ENCODE results near the gene ADAMTS14.

ADAMTS14 gene

DNA sequence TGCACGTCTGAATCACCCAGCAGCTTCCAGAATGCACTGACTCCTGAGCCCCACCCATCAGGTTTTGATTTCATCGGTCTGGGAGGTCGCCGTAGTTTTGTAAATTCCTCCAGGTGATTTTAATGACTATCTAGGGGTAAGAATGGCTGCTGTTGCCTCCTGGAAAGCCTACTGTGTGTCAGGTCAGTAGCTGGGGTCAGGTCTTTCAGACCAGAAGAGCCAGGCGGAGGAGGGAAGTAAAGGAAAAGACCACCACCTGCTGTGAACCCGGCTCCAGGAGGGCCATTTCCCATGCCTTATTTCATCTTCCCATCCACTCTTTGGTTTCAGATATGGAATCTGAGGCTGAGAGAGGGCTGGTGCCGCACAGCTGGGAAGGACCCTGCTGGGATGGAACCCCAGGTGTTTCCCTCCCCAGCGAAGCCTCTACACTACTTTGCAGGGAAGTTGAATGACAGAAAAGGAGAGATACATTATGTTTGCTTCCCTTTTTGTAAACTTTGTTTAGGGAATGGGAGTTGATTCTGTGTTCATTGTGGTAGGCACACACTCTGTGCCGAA is 19.8 kb downstream of the ADAMTS14 start:
- no peak for DNase-seq (ENCODE audit: low read depth in 3 of 3)

- DNase-seq (ENCODE audit: low read depth in 3 of 3): no peak
These were observed 21.5 kb downstream of the ADAMTS14 start for GRCh38 chr10:70693619-70694335.

DNA sequence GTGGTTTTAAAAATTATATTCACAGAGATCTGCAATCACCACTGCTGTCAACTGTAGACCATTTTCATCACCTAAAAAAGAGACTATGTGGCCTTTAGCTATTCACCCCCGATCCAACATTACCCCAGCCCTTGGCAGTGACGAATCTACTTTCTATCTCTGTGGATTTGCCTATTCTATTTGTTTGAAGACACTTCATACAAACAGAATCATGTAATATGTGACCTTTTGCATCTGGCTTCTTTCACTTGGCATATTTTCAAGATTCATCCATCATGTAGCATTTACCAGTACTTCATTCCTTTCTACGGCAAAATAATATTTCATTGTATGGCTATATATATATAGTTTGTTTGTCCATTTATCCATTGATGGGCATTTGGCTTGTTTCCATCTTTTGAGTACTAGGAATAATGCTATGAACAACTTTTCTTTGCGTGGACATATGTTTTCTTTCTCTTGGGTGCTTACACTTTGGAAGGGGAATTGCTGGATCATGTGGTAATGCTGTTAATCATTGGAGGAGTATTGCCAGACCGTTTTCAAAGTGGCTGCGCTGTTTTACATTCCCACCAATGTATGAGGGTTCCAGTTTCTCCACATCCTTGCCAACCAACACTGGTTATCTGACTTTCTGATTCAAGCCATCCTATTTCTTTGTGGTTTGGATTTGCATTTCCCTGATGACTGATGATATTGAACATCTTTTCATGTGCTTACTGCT is 22.3 kb downstream of the ADAMTS14 start:
- DNase-seq (ENCODE audit: low read depth in 3 of 3): no peak

DNA sequence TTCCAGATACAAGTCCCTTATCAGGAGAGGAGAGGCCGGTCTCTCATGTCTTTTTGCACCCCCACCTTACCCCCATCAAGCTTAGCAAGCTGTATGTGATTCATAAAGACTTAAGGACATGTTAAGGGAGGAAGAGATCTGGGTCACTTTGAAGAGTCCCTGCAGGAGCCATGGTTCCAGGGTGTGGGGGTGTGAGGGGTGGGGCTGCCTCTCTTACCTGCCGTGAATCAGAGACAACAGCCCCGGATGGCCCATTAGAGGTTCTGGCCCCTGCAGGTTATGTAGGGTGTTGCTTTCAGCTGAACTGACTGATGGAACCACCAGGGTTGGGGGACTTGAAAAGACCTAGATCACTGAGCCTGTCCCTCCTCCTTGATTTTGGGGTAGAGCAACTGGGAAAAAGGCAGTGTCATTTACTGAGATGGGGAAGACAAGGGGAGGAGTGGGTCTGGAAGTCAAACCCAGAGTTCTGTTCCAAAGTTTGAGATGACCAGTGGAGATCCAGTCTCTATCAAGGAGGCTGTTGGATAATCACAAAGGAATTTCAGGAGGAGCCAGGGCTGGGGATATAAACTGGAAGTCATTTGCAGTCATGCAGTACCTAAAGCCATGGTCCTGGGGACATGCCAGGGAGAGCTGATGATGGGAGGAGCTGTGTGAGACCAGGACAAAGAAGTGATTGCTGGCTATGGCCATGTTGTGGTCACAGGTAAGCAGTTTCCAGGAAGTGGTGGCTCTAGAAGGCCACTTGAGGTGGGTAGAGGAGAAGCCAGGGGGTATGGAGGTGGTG is 23.1 kb downstream of the ADAMTS14 start:
- no peak for DNase-seq (ENCODE audit: low read depth in 3 of 3)

DNA sequence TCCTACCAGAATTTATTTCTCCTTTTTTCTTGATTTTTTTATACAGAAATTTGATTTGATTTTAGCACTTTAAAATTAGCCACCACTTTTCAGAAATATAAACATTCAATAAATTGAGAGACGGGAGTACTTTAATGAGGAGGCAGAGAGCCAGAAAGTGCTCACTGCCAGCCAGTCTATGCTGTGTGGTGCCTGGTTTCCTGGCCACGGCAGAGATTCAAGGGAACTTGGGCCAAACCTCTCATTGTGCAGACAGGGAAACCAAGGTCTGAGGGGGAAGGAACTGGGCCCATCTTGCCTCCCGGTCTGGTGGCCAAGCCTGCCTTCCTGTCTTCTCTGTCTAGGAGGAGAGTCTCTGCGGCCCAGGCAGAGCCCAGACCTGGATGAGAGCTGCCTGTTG is 25.9 kb downstream of the ADAMTS14 start:
- no peak for DNase-seq (ENCODE audit: low read depth in 3 of 3)

GRCh38 chr10:70699063-70699658 is 26.9 kb downstream of the ADAMTS14 start:
- DNase-seq (ENCODE audit: low read depth in 3 of 3): no peak

GRCh38 chr10:70699659-70700174 is 27.4 kb downstream of the ADAMTS14 start:
- DNase-seq (ENCODE audit: low read depth in 3 of 3): no peak

DNA sequence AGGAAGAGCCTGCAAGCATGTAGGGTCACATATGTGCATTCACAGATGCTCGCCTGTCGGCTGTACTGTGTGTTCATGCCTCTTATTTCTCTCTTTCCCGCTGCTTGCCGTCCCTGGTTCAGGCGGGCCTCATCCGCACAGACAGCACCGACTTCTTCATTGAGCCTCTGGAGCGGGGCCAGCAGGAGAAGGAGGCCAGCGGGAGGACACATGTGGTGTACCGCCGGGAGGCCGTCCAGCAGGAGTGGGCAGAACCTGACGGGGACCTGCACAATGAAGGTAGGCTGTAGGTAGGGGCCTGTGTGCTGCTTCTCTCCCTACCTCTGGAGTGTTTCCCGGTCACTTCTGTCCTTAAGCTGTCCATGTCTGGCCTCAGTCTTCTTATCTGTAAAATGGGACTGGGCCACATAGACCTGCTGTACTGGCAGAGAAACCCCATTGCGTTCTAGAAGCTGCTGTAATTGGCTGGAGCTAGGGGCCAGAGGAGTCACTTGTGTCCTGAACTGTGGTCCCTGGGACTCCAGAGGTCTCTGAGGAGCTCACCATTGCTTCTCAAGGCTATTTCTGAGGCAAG is 30.0 kb downstream of the ADAMTS14 start:
- DNase-seq (ENCODE audit: low read depth in 3 of 3): no peak

GRCh38 chr10:70704211-70704610 is 31.9 kb downstream of the ADAMTS14 start:
- DNase-seq (ENCODE audit: low read depth in 3 of 3): no peak

DNA sequence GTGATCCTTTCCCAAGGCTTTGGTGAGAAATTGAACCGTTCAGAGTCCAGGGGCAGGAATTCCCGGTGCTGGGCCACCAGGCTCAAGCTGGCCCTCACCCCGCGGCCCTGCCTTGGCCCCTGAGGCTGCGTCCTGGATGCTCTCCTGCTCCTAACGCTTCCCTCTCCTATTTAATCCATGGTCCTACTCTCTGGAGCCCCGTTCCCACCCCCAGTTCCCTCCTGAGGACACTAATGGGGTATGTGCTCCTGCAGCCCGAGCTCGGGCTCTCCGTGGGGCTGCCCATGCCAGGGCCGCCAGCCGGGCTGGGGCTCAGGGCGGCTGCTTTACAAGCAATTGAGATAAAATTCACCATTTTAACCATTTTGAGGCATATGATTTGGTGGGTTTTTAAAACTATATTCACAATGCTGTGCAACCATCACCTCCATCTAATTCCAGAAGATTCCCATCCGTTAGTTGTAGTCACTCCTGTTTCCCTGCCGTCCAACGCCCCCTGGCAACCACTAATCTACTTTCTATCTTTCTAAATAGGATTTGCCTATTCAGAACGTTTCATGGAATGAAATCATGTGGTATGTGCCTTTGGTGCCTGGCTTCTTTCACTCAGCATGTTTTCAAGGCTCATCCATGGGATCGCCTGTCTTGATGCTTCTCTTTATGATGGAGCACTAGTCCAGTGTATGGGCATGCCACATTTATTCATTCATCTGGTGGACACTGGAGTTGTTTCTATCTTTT is 33.0 kb downstream of the ADAMTS14 start:
- no peak for DNase-seq (ENCODE audit: low read depth in 3 of 3)

GRCh38 chr10:70711177-70711576 is 38.9 kb downstream of the ADAMTS14 start:
- DNase-seq (ENCODE audit: low read depth in 3 of 3): no peak

GRCh38 chr10:70711911-70712310 is 39.6 kb downstream of the ADAMTS14 start:
- no peak for DNase-seq (ENCODE audit: low read depth in 3 of 3)

GRCh38 chr10:70714245-70714644 is 41.9 kb downstream of the ADAMTS14 start:
- no peak for DNase-seq (ENCODE audit: low read depth in 3 of 3)

GRCh38 chr10:70714951-70715350 is 42.6 kb downstream of the ADAMTS14 start:
- no peak for DNase-seq (ENCODE audit: low read depth in 3 of 3)

DNA sequence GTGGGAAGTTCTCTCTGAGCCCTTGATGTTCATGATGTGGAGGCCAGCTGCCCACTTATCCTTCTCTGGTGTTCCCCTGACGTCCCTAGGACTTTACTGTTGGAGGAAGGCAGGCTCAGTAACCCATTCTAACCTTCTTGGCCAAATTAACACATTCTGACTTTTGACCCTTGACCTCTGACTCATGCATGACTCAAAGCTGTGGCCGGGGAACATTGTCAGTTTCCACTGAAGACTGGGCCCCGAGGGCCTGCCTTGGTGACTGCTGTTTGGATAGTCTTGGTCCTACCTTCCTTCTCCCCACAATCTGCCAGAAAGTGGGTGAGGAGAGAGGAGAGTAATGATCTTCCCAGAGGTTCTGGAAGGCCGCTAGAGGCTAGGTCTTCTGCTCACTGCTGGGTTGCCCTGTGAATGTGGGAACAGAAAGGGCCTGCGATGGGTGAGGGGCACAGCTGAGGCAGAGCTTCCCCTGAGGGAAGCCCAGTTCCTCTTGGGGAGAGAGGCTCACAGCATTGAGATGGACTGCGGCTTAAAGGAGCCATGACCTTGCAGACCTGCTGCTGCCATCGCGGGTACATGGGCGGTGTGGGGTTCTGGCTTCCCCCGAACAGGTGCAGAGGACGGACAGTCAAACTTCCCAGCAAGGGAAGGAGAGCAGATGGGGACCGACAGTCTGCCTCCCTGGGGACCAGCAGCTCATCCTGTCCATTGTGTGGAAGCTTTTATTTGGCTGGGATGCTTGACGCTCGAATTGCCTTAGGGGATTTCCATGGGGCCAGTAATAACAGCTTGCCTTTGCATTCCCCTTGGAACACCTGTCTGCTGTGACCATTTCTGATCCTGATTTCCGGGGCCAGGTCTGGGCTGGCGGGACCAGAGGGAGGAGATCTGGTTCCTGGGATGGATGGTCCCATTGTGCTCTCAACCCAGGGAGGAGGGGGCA is 43.8 kb downstream of the ADAMTS14 start:
- DNase-seq (ENCODE audit: low read depth in 3 of 3): no peak

DNA sequence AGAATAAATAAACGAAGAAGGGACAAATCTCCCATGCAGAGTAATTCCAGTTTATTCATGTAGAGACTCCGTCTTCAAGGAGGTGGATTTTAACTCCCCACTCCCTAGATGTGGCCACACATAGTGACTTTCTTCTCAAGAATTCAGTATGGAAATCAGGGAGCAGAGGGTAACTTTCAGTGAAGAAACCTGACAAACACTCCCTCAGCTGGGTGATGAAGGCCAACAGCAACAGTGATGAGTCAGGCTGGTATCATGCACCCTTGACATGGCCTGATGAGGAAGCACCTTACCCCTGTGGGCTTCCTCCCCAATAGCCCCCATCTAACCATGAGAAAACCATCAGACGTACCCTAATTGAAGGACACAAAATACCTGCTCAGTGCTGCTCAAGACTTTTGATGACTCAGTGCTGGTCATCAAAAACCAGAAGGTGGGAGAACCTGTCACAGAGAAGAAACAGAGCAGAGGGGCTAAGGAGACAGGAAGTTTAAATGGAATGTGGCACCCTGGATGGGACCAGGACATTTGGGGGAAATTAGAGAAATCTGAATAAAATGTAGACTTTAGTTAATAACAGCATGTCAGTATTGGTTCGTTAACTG is 50.6 kb downstream of the ADAMTS14 start:
- DNase-seq (ENCODE audit: low read depth in 3 of 3): no peak

DNA sequence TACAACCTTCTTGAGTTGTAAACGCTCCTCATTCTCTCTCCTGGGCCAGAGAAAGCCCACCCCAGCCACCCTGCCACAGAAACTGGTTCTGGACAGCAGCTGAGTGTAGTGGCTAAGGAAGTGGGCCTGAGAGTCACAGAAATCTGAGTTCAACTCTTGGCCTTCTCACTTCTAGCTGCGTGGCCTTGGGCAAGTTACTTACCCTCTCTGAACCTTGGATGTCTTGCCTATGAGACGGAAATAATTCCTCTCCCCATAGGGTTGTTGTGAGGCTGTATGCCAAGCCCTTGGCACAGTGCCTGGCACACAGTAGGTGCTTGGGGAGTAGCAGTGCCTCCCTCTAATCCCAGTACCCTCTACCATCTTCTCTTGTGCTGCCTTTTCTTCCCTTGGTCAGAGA is 51.5 kb downstream of the ADAMTS14 start:
- DNase-seq (ENCODE audit: low read depth in 3 of 3): no peak

DNA sequence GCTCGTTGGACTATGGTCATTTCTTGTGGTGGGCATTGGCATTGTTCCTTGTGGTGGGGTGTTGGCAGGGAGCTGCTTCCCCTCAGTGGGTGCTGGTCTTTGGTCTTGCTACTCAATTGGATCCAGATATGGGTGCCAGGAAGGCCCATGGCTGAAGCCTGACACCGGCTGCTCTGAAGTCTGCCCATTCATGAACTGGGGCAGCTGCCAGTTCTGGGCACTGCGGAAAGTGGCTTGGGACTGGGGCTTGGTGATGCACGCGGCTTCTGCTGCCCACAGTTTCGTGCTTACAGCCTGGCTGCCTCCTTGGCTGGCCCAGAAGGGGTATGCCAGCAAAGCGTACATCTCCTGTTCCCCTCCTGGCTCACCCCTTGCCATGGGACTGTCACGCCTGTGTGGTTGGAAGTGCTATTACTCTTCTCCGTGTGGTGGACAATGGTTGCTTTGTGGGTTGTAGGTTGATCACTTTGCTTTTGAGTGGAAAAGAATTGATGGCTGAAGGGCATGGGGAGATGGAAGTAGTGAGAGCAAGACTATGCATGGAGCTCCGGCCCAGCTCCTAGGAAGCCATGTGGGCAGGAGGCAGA is 54.7 kb downstream of the ADAMTS14 start:
- no peak for DNase-seq (ENCODE audit: low read depth in 3 of 3)

DNA sequence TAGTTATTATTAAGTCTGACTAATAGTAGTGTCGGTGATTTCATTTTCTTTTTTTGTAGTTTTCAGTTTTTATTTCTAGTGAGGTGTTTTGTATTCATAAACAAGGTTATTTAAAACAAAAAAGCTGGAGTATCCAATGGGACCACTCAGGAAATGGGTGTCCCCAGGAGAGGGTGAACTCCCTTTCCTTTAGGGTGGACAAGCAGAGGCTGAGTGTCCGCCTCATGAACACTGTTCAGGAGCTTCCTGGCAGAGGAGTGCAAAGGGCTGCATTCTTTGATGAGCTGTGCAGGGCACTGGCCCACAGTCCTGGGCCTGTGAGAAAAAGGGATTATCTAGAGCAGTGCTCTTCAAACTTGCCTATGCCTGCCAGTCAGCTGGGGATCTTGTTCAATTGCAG is 56.0 kb downstream of the ADAMTS14 start:
- DNase-seq (ENCODE audit: low read depth in 3 of 3): no peak
